Measurements from ENCODE around the gene PAPOLB. TPM values are rescaled to one million over a fixed set of nuclear protein-coding genes. Genes with fewer than 3 reads are reported as not detected.

Gene PAPOLB
- total RNA-seq, 4 donors from 2014 or later, result 0.12 to 1.4 (median 0.31) TPM

DNA sequence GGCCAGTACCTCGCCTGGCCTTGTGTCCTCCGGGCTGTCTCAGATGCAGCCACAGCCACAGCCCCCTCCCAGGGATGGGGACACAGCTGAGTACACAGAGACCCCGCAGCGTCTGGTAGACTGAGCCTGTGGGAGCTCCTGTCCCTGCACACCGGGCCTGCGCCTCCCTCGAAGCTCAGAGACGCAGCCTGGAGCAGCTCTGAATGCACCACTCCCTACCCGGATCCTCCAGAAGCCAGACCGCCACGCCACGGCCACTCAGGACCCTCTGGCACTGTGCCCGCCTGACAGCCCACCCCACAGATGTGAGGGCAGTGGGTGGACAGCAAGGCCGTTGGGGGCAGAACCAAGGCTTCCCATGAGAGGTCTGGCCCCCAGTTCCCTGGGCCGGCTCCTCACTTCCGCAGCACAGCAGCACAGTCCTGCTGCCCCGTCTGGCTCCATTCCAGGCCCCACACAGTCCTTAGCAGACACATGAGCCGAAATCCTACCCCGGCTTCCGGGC lies 40.8 kb downstream of the PAPOLB start:
- DNase-seq (ENCODE audit: low spot score), result no peak
- ATAC-seq (ENCODE audit: low FRiP score), result no peak
- no peak for TF ChIP-seq CTCF (IDR thresholded peaks at IDR 0.05)

- ATAC-seq (ENCODE audit: low FRiP score), result no peak
- TF ChIP-seq CTCF (IDR thresholded peaks at IDR 0.05), result no peak
Measured at GRCh38 chr7:4820405-4820966, 41.3 kb downstream of the PAPOLB start.

GRCh38 chr7:4819560-4820404 lies 42.0 kb downstream of the PAPOLB start:
- ATAC-seq (ENCODE audit: low FRiP score), result no peak
- TF ChIP-seq CTCF (IDR thresholded peaks at IDR 0.05), result no peak
- DNase-seq (ENCODE audit: low spot score), result no peak

More at GRCh38 chr7:4820405-4820966, 41.3 kb downstream of the PAPOLB start:
- no peak for DNase-seq (ENCODE audit: low spot score)

DNA sequence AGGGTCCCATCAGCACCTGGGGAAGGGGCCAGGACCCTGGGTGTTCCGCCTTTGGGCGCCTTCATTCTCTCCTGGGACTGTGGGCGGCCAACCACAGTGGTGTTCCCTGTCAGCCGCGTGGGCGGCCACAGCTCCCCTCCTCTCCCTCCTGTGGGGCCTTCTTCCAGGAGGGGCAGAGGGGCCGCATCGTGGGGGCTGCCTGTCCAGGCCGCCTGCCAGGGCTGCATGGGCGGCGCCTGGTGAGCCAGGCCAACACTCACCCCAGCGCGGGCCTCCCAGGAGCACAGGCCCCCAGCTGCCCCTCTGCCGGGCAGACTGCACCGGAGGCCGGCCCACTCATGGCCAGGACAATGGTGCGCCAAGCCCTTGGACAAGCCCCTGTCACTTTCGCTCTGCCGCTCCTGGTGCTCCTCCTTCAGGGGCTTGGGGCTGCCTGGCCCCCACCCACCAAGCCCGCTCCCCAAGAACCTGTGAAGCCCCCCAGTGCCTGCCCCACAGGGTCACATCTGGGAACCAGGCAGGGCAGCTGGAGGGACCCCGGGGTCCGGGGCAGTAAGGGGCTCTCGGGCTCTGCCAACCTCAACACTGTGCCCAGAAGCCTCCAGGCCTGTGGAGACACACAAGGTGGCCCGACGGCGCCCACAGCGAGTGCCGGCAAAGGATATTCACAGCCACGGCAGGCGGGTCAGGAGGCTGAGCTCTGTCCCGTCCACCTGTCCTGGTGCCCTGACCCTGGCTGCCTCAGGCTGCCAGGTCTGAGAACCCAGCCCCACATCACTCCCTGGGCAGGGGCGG lies 43.6 kb downstream of the PAPOLB start:
- no peak for DNase-seq (ENCODE audit: low spot score)
- no peak for ATAC-seq (ENCODE audit: low FRiP score)
- TF ChIP-seq CTCF (IDR thresholded peaks at IDR 0.05), result no peak

DNA sequence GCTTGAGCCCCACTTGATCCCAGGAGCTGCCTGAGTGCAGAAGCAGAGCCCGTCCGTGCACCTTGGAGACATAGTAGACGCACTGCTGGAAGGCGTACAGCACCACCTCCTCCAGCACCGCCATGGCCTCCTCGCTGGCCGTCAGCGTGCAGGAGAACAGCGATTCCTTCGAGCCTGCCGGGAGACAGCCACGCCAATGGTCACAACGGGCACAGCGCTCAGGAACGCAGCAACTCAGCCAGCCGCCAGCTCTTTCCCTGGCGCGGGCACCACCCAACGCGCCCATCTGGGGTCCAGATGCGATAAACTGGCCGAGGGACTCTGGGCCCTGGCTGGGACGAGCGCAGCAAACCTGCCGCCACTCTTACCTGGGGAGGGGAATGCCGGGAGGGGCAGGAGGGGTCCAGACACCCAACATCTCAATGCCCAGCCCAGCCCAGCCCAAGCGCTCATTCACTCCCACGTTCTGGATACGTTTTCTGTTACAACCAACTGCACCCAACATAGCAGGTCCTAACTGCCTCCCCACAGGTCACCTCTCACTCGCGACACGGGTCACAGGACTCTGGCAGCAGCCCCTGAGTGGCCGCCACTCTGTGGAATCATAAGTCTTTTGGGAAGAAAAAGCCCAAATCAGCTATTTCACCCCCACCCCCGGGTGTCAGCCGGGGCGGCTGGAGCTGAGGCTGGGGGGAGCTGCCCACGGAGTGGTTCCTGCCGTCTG lies 44.5 kb downstream of the PAPOLB start:
- ATAC-seq (ENCODE audit: low FRiP score), result no peak
- TF ChIP-seq CTCF (IDR thresholded peaks at IDR 0.05), result no peak
- no peak for DNase-seq (ENCODE audit: low spot score)

DNA sequence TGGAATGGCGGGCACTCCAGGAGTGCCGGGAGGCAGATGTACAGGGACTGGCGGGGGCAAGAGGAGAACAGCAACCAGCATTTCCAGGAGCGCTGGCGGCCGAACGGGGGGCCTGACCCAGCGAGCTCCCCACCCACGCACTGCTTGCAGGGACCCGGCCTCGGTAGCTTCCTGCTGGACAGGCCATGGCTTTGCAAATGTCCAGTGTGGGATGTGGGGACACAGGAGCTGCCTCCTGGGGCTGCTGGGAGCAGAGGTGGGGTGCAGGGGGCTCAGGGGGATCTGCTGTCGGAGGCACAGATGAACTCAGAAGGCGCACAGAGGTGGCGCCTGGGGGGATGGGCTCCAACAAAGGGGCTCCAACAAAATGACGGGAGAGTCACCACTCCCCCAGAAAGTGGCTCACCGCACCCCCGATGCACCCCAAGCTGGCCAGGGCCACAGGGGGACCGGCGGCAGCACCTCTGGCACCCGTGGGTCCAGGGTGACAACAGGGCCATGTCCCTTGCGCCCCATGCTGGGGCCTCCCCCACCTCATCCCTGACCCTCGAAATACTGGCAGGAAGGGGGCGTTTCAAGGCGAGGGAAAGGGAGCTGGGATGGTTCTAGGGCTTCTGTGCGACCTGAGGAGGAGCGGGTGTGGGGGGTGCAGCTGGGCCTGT lies 45.3 kb downstream of the PAPOLB start:
- DNase-seq (ENCODE audit: low spot score), result no peak

More for the DNA sequence above, 45.3 kb downstream of the PAPOLB start:
- TF ChIP-seq CTCF (IDR thresholded peaks at IDR 0.05), result no peak
- ATAC-seq (ENCODE audit: low FRiP score), result no peak

Data from omental fat pad (tissue), 4 donors.